HTR-8/SVneo (cell line): ENCODE data around the gene GAS2L2.

Experiments used
- DNase-seq: peaks from one replicate; pipeline ENCODE4 v3.0.0; 2011; ENCODE audit warnings: low spot score, mixed read lengths; ENCODE audit not compliant: insufficient read length
- FAIRE-seq: peaks from 2 replicates; lab custom pipeline; 2011; peaks lifted over from hg19 to GRCh38; lab: Jason Lieb, UNC

The GAS2L2 gene

DNA sequence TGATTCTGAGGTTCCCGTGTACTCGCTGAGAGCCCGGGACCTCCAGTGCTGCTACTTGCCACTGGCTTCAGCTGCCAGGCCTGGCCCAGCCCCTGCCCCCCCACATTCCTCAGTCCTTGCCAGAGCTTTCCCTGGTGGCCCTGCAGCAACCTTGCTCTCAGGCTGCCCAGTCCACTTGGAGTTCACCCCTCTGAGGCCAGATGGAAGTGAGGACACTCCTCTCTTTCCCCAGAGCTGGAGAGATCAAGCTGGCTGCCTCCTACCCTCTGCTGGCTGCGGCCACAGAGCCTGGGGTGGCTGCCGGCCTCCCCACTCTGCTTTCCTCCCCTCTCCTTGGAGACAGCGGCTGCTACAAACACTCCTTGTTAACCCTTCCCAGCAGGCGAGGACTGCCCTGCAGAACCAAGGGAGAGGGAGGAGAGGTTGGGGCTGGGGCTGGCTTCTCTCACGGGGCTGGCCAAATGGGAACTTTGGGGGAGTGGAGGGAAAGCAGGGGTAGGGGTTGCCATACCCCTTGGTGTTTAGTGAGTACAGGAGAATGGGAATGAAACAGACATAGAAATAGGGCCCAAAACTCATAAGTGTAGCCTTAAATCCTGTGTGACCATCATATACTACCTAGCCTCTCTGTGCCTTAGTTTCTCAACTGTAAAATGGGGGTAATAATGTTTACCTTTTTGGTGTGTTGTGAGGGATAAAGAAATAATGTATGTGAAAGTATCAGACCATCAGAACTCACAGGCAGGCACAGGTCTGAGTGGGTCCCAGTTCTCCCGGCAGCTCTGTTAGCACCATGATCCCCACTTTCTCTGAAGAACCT lies at the start of gene GAS2L2:
GAS2L2 (minus strand) TSS at position 295 of the 820 bp plus-strand sequence. CDS start 389 bp downstream, outside the sequence.
- no peak for DNase-seq
- no peak for FAIRE-seq

DNA sequence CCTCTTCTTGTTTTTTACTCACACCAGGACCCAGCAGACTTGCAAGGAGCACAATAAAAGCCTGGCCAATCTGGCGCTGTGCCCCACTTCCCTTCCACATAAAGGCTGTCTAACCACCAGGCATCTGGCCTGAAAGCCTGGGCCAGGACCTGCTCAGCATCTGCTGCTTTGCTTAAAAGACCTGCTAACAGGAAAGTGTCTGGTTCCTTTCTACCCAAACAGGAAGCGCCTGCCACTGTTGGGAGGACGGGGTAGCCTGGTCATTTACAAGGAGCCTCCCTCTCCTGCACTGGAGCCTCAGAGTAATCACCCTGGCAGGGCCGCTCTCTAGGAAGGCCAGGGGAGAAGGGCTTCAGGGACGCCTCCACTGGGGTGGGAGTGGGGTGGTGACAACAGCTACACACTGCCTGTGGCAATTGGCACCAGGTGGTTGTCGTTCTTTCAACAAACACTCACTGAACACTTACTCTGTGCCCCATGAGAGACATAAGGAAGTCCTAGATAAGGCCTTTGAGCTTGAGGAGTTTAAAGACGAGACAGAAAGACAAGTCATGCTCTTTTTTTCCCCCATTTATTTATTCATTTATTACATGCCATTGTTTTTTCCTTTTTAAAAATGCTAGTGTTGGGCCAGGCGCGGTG lies 48.7 kb upstream of the GAS2L2 start:
- no peak for DNase-seq
- FAIRE-seq, result no peak

DNA sequence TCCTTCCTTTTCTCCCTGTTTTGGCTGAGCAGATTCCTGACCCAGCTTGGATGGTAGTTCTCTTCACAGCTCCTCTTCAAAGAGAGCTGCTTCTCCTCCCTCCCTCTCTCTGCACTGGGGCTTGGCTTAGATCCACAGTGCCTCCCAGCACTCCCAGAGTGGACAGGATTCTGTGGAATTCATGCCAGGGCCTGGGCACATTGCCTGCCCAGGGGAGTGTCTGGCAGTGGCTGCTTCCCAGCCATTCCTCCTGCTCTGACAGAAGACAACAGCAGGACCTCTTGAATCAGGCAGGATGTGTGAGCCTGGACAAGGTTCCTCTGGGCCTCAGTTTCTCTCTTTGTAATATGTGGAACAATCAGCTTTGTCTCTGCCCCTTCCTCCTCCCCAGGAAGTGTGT lies 46.9 kb upstream of the GAS2L2 start:
- DNase-seq, result peak; percentile 68
- no peak for FAIRE-seq

DNA sequence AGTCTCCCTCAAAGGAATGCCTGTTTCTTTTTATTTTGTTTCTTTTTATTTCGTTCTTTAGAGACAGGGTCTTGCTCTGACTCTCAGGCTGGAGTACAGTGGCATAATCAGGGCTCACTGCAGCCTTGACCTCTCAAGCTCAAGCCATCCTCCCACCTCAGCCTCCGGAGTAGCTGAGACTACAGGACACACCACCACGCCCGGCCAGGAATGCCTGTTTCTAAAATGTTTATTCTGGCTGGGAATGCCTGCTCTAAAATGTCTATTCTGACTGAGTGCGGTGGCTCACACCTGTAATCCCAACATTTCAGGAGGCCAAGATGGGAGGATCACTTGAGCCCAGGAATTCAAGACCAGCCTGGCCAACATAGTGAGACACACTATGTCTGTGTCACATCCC lies 44.9 kb upstream of the GAS2L2 start:
- DNase-seq, result no peak
- FAIRE-seq, result no peak

DNA sequence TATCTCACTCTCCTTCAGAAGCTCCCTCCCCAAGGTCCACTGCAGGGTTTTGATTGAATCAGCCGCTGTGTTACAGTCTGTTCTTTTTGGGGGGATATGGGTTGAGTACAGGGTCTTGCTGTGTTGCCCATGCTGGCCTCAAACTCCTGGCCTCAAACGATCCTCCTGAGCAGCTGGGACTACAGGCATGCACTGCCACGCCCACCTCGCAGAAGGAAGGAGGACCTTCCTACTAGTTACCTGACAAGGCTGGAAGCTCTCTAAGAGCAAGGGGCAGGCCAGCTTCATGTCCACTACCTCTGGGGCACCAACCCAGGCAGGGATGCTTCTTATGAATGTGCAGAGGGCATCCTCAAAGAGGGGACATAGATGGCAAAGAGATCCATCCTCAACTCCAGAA lies 44.3 kb upstream of the GAS2L2 start:
- FAIRE-seq (no peak), DNase-seq (no peak)

DNA sequence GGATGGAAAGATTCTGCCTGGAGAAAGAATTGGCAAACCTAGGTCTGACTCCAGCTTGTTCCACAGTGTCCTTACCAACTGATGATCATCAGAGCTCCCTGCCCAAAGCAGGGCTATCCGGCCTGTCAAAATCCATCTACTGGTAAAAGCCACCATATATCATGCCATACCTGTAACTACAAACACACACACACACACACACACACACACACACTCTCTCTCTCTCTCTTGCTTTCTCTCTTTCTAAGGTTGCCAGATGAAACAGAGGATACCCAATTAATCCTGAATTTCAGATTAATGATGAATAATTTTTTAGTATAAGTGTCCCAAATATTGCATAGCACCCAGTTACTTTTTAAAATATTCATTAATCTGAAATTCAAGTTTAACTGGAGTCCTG lies 43.9 kb upstream of the GAS2L2 start:
- no peak for DNase-seq
- FAIRE-seq, result no peak

DNA sequence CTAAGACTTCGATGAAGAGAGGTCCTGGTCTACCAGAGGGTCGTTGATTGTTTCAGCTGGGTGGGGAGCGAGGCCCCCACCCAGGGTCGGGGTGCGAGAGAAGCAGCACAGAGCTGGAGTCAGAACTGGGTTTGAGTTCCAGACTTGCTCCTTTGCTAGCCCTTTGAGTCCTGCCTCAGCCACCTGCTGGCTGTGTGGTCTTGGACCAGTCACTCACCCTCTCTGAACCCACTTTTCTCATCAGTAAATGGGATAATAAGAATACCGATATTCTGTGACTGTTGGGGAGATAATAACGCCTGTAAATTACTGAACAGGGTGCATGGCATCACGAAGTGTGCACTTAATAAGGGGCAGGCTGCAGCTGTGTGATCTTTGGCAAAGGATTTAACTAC lies 42.8 kb upstream of the GAS2L2 start:
- FAIRE-seq (no peak), DNase-seq (no peak)

DNA sequence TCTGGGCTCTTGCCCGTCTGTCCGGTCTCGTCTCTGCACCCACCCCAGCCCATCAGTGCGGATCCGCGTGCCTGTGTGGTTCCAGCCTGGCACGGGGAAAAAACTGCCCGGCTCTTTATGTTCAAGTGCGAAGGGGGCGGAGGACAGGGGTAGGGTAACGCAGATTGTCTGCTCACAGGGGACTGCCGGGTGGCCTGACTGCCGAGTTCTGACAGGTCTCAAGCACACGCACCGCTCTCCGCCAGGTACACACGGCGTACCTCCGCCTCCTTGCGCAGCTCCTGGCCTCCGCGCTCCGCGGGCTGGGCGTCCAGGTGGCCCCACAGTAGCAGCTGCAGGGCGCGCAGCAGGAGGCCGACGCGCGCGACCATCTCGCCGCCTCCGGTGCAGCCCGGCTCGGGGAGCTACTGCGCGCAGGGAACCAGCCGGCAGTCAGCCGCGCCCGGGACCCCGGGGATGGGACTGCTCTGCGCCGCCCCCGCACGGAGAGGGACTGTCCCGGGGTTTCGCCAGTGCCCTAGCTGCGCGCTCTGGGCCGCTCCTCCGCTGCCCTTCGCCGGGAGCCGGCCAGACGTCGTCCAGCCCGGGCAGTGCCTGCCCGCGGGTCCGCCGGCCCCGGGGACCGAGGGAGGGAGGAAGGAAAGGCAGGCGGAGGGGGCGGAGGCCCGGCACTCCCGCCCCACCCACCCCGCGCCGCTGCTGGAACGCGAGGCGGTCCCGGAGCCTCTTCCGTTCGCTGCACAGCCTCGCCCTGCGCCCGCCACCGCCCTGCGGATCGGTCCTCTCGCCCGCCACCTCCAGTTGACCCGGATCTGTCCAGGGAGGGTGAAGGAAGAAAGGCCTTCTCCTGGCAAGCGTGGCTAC lies 42.2 kb upstream of the GAS2L2 start, which contains the start of gene MMP28:
MMP28 (minus strand) TSS at position 635 of the 864 bp plus-strand sequence; CDS start at position 371, 264 bp downstream.
- DNase-seq, result no peak
- FAIRE-seq, result no peak

DNA sequence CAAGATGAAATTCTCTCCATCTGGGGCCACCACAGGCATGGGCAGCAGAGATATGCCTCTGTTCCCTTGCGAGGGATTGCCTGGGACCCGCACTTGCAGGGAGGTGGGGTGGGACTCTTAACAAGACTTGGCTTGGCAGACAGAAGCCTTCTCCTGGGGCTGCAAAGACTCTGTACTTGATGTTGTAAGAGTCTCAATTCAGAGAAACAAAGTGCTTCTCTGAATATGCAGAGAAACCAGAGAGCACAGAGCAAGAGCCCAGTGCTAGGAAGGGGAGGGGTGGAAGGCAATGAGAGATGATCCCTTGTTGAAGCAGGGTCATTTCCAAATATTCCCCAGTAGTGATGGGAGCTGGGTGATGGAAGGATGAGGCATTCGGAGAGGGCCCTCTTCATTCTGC lies 40.2 kb upstream of the GAS2L2 start:
- DNase-seq (no peak), FAIRE-seq (no peak)

DNA sequence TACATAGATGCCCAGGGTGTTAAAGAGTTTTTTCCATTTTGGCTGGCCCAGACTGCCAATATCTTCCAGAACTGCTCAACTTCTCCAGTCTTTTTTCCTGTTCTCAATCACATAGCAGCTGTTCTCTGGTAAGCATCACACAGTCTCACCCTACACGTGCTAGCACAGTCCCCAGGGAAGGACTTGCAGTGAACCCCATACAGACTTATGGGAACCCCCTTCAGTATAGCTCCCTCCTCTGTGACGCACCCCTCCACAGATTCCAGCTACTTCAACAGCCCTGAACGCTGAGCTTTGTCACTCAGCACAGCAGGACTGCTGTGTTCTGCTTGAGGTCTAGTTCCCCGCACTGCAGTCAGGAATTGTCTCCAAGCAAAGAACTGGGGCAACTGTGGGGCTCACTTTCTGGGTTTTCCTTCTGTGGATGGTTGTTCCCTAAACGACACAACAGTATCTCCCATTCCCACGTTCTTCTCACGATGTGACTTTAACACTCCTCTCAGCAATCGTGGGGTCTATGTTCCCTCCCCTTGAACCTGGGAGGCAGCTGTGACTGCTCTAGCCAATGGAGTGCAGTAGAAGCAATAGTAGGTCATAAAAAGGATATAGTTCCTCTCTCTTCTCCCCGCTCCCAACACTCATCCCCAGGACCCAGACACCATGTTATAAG lies 38.8 kb upstream of the GAS2L2 start:
- no peak for DNase-seq
- no peak for FAIRE-seq

DNA sequence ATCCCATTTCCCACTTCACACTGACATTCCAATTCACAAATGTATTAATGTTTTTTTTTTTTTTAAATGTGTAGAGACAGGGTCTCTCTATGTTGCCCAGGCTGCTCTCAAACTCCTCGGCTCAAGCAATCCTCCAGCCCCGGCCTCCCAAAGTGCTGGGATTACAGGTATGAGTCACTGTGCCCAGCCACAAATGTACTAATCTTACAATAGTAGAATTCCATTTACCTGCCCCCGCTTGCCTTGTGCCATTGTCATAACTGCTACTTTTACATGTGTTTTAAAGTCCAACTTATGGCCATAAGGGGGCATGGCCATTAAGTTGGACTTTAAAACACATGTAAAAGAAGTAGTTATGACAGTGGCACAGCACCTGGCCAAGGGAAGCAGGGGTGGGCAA lies 37.8 kb upstream of the GAS2L2 start:
- FAIRE-seq, result no peak
- DNase-seq, result no peak

DNA sequence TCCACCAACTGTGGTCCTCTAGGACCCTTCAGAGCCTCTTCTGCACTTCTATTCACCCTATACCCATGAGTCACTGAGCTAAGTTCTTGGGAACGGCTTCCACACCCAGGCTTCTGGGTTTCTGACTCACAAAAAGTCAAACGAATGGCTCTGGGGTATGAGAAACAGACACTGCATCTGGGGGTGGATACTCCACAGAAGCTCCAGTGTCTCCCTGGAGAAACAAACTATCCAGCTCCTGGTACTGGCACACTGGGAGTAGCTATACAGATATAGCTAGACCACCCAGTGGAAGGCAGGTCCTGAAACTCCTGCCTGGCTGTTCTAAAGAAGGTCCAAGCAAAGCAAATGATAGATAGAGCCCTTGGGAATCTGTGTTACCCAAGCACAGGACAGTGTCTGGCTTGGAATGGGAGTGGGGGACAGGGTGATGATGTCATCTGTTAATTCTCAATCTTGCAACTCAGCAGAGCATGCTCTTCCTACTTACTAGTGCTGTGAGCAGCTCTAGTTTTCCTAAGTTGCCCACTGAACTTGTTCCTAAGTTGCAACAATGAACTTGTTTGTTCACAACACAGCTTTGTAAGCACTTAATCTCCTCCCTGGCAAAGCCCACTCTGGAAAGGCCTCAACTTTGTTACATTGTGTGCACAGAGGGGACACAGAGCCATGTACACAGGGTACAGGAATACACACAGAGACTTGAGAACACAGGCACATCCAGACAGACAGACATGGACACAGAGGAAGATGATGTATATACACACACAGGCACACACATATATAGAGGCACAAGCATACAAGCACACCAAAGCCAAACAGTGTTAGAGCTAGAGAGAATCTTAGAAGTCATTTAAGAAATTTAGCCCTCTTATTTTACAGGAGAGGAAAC lies 35.7 kb upstream of the GAS2L2 start:
- DNase-seq, result no peak
- no peak for FAIRE-seq

DNA sequence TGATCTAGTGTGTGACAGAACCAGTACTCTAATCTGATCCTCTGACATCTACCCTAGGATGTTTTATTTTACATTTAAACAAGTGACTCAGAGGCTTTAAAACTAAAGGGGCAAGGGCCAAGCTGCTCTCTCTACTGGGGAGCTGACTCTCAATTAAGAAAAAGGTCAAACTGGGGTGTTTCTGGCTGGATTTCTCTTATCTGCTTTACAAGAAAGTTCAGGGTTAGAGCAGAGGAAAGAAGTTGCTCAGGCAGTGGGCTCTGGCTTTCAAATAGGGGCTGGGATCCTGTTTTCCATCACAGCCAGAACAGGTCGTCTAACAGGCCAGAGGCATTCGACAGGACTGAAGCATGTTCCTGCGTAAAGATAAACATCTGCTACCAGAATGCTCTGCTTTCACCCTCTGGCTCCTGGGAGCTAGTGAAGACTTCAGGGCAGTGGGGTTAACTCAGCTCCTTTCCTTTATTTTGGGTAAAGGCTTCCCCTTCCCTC lies 33.9 kb upstream of the GAS2L2 start:
- FAIRE-seq, result no peak
- DNase-seq, result no peak

DNA sequence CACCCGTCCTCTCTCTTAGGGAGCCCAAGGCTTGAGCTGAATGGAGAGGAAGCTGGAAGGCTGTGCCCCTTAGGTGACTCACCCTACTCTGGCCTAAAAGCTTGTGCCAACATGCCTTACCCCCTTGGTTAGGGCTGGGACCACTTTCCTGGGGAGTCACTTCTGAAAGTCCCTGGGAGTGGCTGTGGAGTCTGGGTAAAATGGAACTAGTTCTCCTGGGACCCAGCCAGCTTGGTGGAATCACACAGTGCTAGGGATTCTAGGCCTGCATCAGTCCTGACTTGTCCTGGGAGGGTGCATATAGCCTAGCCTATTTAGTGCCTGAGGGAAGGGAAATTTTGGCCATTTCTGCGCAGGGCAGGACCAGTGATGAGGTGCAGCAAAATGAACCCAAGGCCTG lies 31.9 kb upstream of the GAS2L2 start:
- DNase-seq (no peak), FAIRE-seq (no peak)

DNA sequence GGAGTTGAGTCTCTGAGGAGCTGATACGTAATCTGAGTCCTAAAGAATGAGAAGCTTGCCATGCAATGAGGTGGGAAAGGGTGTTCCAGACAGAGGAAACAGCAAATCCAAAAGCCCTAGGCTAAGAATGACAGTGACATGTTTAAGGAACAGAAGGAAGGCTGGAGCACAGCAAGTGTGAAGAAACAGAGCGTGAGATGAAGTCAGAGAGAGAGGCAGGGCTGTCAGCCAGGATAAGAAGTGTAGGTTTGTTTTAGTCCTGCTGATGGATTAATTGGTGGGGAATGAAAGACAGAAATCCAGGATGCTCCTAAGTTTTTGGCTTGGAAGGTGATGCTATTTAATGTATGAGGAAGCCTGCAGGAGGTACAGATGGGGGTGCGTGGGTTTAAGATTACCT lies 27.9 kb upstream of the GAS2L2 start:
- no peak for FAIRE-seq
- DNase-seq, result no peak

DNA sequence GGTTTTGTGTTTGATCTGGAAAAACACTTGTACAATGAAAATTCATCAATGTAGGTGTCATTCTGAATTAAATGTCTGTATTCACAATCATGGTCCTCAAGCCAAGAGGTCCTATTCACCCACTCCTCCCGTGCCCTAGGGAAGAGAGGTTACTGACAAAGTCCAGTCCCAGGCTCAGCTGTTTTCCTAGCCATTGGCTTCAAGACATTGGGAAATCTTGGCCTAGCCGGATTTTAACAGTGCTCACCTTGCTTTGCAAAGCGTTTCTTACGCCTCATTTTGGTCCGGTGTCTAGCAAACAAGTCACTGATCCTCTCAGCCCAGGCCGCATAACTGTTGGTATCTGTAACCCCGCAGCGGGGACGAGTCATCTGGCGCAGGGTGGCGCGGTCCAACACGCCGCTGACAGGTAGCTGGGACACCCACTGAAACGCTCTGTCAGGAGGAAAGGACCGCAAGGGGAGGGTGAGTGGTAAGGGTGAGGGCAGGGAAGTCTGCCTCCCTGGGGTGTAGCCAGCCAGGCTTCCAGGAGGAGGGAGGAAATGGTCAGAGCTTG lies 25.7 kb upstream of the GAS2L2 start:
- FAIRE-seq (no peak), DNase-seq (no peak)

DNA sequence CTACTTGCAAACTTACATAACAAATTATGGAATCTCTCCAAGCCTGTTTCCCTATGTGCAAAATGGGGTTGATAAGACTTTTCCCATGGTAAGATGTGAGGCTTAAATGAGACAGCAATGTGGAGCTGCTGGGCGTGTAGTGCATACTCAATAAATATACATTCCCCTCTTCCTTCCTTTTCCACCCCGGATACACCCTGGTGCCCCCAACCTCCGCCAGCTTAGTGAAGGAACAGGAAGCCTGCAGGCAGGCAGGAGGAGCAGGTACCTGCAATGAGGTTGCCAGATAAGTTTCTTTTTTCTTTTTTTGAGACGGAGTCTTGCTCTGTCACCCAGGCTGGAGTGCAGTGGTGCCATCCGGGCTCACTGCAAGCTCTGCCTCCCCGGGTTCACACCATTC lies 22.5 kb upstream of the GAS2L2 start:
- FAIRE-seq, result no peak
- no peak for DNase-seq

DNA sequence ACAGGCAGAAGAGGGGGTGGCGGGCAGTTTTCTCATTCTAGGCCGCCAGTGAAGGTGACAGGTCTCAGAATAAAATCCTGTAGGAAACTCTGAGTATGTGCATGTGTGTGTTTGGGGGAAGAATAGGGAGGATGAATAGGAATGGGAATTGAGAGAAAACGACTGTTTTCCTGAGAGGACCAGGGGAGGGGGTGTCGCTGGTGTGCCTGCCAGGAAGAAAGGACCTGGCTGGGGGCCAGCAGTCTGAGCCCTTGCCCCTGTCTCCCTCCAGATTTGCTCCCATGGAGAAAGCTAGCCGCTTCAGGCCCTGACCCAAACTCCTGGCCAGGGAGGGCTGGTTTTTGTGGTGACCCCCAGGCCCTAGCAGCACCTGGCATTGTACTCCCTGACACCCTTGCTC lies 22.0 kb upstream of the GAS2L2 start:
- DNase-seq (no peak), FAIRE-seq (no peak)

DNA sequence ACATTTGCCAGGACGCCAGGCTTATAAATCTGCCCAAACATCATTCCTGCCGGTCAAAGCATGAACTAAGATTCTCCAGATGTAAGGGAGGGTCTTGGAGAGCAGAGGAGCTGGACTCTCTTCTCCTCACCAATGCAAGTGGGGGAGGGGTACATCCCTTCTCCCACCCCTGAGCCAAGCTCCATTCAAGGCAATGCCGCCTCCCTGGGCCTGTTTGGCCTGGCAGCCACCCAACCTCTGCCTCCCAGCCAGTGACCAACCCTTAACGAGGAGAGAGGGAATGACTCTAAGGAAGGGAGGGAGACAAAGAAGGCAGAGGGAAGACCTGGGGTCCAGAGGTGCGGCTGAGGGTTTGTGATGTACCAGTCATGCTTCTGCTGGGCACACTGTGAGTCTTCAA lies 21.5 kb upstream of the GAS2L2 start:
- DNase-seq (no peak), FAIRE-seq (no peak)
